ENCODE results near the gene ENPP7.

DNA sequence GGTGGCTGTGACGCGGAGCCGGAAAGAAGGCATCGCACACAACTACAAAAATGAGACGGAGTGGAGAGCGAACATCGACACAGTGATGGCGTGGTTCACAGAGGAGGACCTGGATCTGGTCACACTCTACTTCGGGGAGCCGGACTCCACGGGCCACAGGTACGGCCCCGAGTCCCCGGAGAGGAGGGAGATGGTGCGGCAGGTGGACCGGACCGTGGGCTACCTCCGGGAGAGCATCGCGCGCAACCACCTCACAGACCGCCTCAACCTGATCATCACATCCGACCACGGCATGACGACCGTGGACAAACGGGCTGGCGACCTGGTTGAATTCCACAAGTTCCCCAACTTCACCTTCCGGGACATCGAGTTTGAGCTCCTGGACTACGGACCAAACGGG, 4.4 kb downstream of the ENPP7 start:
- TF ChIP-seq CTCF (IDR thresholded peaks at IDR 0.05) (no peak), POLR2A (IDR thresholded peaks at IDR 0.05) (no peak)
